C1 segment of cervical spinal cord (tissue), 14 donors: ENCODE results near the gene KNTC1.
"Not testable (repeated sequence)": the region's sequence is repeated elsewhere in the genome, so short reads cannot be mapped to it uniquely, and the experiment has no call there.

Source experiments
- DNase-seq, 14 donors: peaks; one replicate each; lab custom pipeline; 2025; lab: John Stamatoyannopoulos, UW

The KNTC1 gene

GRCh38 chr12:122563361-122563760 lies 36.3 kb downstream of the KNTC1 start:
- no peak for DNase-seq

DNA sequence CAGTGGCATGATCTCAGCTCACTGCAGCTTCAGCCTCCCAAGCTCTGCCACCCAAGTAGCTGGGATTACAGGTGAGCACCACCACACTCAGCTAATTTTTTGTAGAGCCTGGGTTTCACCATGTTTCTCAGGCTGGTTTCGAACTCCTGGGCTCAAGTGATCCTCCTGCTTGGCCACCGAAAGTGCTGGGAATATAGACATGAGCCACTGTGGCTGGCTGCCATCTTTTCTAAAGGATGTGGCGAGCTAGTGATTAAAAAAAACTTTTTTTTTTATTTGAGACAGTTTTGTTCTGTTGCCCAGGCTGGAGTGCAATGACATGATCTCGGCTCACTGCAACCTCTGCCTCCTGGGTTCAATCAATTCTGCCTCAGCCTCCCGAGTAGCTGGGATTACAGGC lies 39.8 kb downstream of the KNTC1 start:
- not testable (repeated sequence) for DNase-seq

GRCh38 chr12:122569288-122569687 lies 42.2 kb downstream of the KNTC1 start:
- no peak for DNase-seq

- DNase-seq: not testable (repeated sequence)
Observed at GRCh38 chr12:122570006-122570405, 43.0 kb downstream of the KNTC1 start.

DNA sequence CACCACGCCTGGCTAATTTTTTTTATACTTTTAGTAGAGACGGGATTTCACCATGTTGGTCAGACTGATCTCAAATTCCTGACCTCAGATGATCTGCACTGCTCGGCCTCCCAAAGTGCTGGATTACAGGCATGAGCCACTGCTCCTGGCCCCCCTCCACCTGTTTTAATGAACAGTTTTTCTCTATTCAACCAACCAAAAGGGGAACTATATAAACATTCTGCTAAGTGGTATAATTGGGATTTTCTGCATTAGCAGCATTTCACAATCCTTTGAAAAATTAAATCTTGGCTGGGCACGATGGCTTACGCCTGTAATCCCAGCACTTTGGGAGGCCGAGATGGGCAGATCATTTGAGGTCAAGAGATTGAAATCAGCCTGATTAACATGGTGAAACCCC lies 44.8 kb downstream of the KNTC1 start:
- no peak for DNase-seq

DNA sequence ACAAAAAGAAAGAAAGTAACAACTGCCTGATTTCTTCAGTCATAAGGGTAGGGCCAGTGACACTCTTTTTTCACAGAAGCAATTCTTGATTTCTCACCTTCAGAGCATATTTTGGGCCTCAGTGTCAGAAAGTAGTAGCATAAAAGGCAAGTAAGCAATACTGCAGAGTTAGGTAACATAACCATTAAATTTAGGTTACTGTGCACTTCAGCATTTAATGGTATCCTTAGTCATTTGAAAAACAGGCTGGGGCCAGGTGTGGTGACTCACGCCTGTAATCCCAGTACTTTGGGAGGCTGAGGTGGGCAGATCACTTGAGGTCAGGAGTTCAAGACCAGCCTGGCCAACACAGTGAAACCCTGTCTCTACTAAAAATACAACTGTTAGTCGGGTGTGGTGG lies 56.2 kb downstream of the KNTC1 start:
- not testable (repeated sequence) for DNase-seq

DNA sequence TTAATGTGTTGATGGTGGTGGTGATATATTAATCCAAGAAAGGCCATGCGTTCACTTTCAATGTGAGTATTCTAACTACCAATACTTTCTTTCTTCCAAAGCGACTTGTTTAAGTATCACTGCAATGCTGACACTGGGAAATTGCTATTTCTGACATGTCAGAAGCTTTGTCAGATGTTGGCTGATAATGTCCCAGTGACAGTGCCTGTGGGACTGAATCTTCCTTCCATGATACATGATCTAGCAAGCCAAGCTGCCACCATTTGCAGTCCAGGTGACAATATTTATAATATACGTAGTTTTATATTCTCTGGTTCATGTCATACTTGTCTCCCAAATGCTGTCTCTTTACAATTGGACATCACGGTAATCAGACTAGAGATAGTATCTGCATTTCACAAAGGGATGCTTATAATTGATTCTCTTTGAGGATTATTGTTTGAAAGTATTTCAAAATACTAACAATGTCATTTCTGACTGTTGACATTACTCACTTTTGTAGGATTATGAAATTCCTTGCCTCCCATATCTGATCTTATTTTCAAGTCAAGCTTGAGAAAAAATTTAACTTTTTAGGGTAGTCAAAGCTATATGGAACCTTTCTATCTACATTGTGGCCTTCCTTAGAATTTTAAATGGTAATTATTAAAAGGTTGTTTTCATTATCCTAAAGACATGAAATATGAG lies 57.3 kb downstream of the KNTC1 start:
- DNase-seq: no peak

- DNase-seq: no peak
Observed at GRCh38 chr12:122590990-122591389, 63.9 kb downstream of the KNTC1 start.

GRCh38 chr12:122591966-122592365 lies 64.9 kb downstream of the KNTC1 start:
- not testable (repeated sequence) for DNase-seq

DNA sequence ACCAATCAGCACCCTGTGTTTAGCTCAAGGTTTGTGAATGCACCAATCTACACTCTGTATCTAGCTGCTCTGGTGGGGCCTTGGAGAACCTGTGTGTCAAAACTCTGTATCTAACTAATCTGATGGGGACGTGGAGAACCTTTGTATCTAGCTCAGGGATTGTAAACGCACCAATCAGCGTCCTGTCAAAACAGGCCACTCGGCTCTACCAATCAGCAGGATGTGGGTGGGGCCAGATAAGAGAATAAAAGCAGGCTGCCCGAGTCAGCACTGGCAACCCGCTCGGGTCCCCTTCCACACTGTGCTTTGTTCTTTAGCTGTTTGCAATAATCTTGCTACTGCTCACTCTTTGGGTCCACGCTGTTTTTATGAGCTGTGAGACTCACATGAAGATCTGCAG lies 65.5 kb downstream of the KNTC1 start:
- DNase-seq: not testable (repeated sequence)

DNA sequence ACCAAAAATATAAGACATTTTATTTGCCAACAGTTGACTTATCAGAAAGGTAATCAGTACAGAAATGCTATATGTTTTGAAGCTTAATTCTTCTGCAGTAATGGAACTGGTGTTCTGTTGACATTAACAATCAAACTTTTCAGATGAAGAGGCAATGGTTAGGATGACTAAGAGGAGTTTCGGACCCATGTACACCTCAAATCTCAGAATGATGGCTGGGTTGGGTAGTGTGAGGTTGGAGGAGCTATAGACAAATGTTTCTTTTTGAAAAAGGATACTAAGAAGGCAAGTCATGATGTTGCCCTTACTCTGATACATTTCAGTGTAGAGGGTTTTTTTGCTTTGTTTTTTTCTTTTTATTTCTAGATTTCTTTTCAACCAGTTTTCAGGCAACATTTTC lies 66.9 kb downstream of the KNTC1 start:
- DNase-seq: no peak

DNA sequence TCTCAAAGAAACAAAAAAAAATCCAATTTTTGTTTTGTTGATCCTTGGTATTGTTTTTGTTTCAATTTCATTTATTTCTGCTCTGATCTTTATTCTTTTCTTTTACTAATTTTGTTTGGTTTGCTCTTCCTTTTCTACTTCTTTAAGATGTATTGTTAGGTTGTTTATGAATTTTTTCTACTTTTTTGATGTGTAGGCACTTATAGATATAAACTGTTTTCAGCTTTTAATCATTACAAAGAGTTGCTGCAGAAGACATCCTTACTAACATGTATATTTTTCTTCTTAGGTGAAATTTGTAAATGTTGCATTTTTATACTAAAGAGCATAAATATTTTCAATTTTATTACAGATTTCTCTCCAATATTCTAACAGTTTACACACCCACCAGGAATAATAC lies 69.8 kb downstream of the KNTC1 start:
- DNase-seq: no peak

DNA sequence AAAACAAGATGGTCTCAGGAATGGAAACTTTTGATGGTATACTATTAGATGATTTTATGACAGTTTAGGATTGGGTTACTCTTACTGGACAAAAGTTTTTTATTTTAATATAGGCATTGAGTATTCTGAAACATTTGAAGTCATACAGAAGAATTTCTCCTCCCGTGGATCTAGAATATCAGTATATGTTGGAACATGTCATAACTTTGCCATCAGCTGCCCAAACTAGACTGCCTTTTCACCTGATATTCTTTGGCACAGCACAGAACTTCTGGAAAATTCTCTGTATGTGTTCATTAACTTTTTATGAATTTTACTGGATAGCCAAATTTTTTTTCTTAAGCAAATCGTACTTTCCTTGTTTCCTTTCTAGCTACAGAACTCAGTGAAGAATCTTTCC lies 75.4 kb downstream of the KNTC1 start:
- no peak for DNase-seq

- no peak for DNase-seq
Observed at GRCh38 chr12:122604993-122605392, 77.9 kb downstream of the KNTC1 start.

- DNase-seq: no peak
Observed at GRCh38 chr12:122609732-122610131, 82.7 kb downstream of the KNTC1 start.

GRCh38 chr12:122610207-122610606 lies 83.2 kb downstream of the KNTC1 start:
- no peak for DNase-seq

DNA sequence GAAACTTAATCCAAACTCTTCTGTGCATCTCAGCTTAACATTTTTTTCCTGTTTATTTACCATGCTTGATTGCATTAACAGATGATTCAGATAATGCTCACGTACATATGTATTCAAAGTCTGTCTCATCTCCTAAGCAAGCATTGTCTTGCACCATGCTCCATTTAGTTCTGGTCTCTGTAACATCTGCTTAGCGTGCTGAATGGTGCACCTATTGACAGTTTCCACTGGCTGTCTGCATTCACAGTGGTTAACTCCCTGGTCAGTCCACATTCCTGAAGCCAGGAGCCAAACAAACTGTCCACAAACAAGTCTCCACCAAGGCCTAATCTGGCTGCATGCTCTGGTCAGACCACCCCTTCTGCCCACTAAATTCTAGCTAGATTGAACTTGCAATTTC lies 83.9 kb downstream of the KNTC1 start:
- DNase-seq: no peak

- DNase-seq: no peak
Observed at GRCh38 chr12:122614839-122615238, 87.8 kb downstream of the KNTC1 start.

GRCh38 chr12:122615780-122616179 lies 88.7 kb downstream of the KNTC1 start:
- no peak for DNase-seq

- no peak for DNase-seq
Observed at GRCh38 chr12:122635471-122635870, 108.4 kb downstream of the KNTC1 start.

GRCh38 chr12:122643207-122643805 lies 116.3 kb downstream of the KNTC1 start:
- no peak for DNase-seq

DNA sequence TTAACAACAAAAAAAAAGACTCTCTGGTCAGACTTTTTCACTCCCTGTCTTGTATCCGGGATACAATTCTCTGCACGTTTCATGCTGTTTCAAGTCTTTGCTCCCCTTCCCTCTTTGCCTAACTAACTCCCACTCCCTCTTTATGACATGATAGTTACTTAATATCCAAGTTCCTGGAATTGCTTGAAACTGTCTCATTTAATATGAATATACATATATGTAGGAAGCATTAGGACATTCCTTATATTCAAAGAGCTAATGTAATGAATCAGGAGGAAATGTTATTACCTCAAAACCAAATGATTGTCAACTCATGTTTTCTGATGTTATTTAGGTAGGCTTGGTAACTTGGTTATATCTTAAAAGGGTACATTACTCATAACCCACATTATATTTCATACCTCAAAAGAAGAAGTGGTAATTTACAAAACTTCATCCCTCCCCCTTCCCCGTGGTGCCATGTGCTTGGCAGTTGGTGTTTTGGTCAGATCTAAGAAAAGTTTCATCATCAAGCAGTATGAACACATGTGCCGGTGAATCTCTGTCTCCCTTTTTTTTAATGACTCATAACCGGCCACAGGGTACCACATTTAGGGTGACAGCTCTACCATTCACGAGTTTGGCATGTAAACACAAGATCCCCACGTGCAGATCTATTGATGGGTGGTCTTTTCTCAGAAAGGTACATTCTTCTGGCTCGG lies 119.6 kb downstream of the KNTC1 start:
- peak in 1 of 14 donors; percentile 1 for DNase-seq
